ENCODE results near the gene CES1. TPM values are rescaled to one million over a fixed set of nuclear protein-coding genes. Genes with fewer than 3 reads are reported as not detected.

Gene CES1
- total RNA-seq, 1 experiment from 2014 or later, result not detected

Other genes starting within 250 kb of the CES1 start
- gene SLC6A2, start 177.1 kb downstream of the CES1 start, total RNA-seq (2014; rRNA removed), result not detected in 2 replicates
- not detected in 2 replicates for gene CES5A, start 42.3 kb upstream of the CES1 start, total RNA-seq (2014; rRNA removed)